Nephron (organoid): ENCODE results near the gene MTCL3.
"Not testable (repeated sequence)": the region's sequence is repeated elsewhere in the genome, so short reads cannot be mapped to it uniquely, and the experiment has no call there.

Source experiments
- H3K27ac Mint-ChIP-seq, 3 experiments: 2 replicates each; pipeline ENCODE4 v1.8.0; 2020; ENCODE audit warnings: mixed read lengths in 3 of 3, mild to moderate bottlenecking in 2 of 3, moderate library complexity in 1 of 3
- H3K27me3 Mint-ChIP-seq: 2 replicates; pipeline ENCODE4 v1.8.0; 2021; ENCODE audit warnings: low read depth, mild to moderate bottlenecking, moderate library complexity, mixed read lengths
- H3K36me3 Mint-ChIP-seq: 2 replicates; pipeline ENCODE4 v1.8.0; 2020; ENCODE audit warnings: low read depth, mixed read lengths
- H3K4me1 Mint-ChIP-seq: 2 replicates; pipeline ENCODE4 v1.8.0; 2020; ENCODE audit warnings: mixed read lengths
- H3K4me3 Mint-ChIP-seq, 3 experiments: 2 replicates each; pipeline ENCODE4 v1.8.0; 2020; ENCODE audit warnings: mild to moderate bottlenecking in 3 of 3, mixed read lengths in 3 of 3, moderate library complexity in 2 of 3
- H3K9me3 Mint-ChIP-seq: 2 replicates; pipeline ENCODE4 v1.8.0; 2020; ENCODE audit warnings: mixed read lengths
- TF ChIP-seq, protein P1 (sequence below), 3 experiments: fragments of 200-600 bp; sonication (generic); IDR thresholded peaks; one replicate each; pipeline ENCODE4 v1.5.0; 2021; ENCODE audit warnings: antibody characterized with exemption in 3 of 3; ENCODE audit not compliant: unreplicated experiment in 3 of 3

MTCL3 gene

DNA sequence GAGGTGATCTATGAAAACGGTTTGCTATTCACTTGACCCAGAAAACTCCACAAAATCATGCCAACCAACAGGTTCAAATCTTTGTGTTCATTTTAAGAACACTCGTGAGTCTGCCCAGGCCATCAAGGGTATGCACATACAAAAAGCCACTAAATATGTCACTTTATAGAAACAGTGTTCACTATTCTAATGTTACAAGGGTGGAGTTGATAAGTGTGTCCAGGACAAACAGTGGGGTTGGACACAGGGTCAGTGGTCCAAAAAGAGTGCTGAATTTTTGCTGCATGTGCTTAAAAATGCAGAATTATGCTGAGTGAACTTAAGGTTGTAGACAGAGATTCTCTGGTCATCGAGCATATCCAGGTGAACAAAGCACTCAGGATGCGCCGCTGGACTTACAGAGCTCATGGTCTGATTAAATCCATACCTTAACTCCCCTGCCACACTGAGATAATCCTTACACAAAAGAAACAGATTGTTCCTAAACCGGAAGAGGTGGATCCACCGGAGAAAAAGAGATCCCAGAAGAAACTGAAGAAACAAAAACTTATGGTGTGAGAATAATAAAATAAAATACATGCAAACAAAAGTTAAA is 83.4 kb downstream of the MTCL3 start:
- H3K36me3 Mint-ChIP-seq = no peaks in the 10 kb centered on the region
- no peaks in the 10 kb centered on the region for H3K4me1 Mint-ChIP-seq
- no peak overlapping the region for H3K4me3 Mint-ChIP-seq
- no peak overlapping the region for H3K27ac Mint-ChIP-seq
- H3K27me3 Mint-ChIP-seq = no peaks in the 10 kb centered on the region
- H3K9me3 Mint-ChIP-seq = no peaks in the 10 kb centered on the region
- TF ChIP-seq, protein P1, sequence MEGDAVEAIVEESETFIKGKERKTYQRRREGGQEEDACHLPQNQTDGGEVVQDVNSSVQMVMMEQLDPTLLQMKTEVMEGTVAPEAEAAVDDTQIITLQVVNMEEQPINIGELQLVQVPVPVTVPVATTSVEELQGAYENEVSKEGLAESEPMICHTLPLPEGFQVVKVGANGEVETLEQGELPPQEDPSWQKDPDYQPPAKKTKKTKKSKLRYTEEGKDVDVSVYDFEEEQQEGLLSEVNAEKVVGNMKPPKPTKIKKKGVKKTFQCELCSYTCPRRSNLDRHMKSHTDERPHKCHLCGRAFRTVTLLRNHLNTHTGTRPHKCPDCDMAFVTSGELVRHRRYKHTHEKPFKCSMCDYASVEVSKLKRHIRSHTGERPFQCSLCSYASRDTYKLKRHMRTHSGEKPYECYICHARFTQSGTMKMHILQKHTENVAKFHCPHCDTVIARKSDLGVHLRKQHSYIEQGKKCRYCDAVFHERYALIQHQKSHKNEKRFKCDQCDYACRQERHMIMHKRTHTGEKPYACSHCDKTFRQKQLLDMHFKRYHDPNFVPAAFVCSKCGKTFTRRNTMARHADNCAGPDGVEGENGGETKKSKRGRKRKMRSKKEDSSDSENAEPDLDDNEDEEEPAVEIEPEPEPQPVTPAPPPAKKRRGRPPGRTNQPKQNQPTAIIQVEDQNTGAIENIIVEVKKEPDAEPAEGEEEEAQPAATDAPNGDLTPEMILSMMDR (IDR thresholded peaks at IDR 0.05; ENCODE audit: unreplicated experiment in 3 of 3) = no peak

DNA sequence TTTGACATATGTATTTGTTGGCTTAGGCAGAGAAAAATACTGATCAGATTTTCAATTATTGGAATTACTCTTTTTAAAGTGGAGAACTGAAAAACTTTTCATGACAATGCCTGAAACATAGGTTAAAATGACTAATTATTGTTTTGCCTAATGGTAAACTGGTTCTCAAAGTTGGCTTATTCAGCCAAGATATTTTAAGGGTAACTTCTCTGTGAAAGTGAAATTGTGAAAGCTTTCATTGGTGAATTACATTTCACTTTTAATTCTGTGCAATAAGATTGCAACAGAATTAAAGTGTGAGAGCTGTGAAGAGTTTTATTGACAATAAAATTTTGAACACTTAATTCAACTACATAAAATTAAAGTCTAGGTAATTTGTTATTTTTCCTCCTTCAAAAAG is 84.5 kb downstream of the MTCL3 start:
- H3K36me3 Mint-ChIP-seq = no peaks in the 10 kb centered on the region
- TF ChIP-seq, protein P1 (IDR thresholded peaks at IDR 0.05; ENCODE audit: unreplicated experiment in 3 of 3) = no peak

DNA sequence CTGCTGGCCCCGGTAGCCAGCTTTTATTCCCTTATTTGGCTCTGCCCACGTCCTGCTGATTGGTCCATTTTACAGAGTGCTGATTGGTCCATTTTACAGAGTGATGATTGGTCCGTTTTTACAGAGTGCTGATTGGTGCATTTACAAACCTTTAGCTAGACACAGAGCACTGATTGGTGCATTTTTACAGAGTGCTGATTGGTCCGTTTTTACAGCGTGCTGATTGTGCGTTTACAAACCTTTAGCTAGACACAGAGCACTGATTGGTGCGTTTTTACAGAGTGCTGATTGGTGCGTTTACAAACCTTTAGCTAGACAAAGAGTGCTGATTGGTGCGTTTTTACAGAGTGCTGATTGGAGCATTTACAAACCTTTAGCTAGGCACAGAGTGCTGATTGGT is 90.6 kb downstream of the MTCL3 start:
- H3K9me3 Mint-ChIP-seq = peaks cover 13% of the 10 kb centered on the region
- not testable (repeated sequence) for H3K4me1 Mint-ChIP-seq, H3K27me3 Mint-ChIP-seq, H3K36me3 Mint-ChIP-seq, H3K4me3 Mint-ChIP-seq, H3K27ac Mint-ChIP-seq

More for the DNA sequence above, 84.5 kb downstream of the MTCL3 start:
- Mint-ChIP-seq H3K27ac (no peak overlapping the region), H3K27me3 (no peaks in the 10 kb centered on the region), H3K4me1 (no peaks in the 10 kb centered on the region), H3K4me3 (no peak overlapping the region), H3K9me3 (no peaks in the 10 kb centered on the region)

DNA sequence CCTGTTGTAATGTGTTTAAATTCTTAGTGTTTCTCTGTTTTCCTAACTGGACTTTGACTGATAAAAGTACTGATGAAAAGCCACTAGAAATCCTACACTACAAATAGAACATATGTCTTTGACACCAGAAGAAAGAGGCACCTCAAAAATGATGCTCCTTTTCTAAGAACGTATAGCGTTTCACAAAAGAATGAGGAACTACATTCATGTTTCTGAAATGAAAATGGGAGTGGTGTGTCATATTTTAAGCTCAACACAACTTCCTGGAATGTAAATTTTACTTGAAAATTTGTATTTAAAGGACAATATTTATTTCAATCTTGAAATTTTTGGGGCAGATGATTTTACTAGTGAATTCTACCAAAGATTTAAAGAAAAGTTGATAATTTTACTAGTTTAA is 95.2 kb downstream of the MTCL3 start:
- Mint-ChIP-seq H3K4me1 (no peaks in the 10 kb centered on the region), H3K27ac (no peak overlapping the region), H3K4me3 (no peak overlapping the region), H3K9me3 (peaks cover 9% of the 10 kb centered on the region), H3K27me3 (no peaks in the 10 kb centered on the region), H3K36me3 (no peaks in the 10 kb centered on the region)
- TF ChIP-seq, protein P1 (IDR thresholded peaks at IDR 0.05; ENCODE audit: unreplicated experiment in 3 of 3) = no peak
